Type B pancreatic cell (in vitro differentiated cells): Measurements from ENCODE around the gene MYCBP2. TPM values are rescaled to one million over a fixed set of nuclear protein-coding genes. Genes with fewer than 3 reads are reported as not detected.

Source experiments
- DNase-seq: peaks from one replicate; pipeline ENCODE4 v3.0.0; 2021; ENCODE audit warnings: mixed read lengths; ENCODE audit not compliant: unreplicated experiment; ENCODE audit errors: extremely low spot score
- H3K27ac Mint-ChIP-seq: 2 replicates; pipeline ENCODE4 v1.8.0; 2021; ENCODE audit warnings: mild to moderate bottlenecking, mixed read lengths
- H3K27me3 Mint-ChIP-seq: 2 replicates; pipeline ENCODE4 v1.8.0; 2021; ENCODE audit warnings: mixed read lengths
- H3K36me3 Mint-ChIP-seq: 2 replicates; pipeline ENCODE4 v1.8.0; 2021; ENCODE audit warnings: mixed read lengths
- H3K4me1 Mint-ChIP-seq: one replicate; pipeline ENCODE4 v1.8.0; 2021; ENCODE audit warnings: mixed read lengths; ENCODE audit not compliant: unreplicated experiment
- H3K4me3 Mint-ChIP-seq: 2 replicates; pipeline ENCODE4 v1.8.0; 2021; ENCODE audit warnings: mild to moderate bottlenecking, mixed read lengths
- H3K9me3 Mint-ChIP-seq: 2 replicates; pipeline ENCODE4 v1.8.0; 2021; ENCODE audit warnings: mixed read lengths
- total RNA-seq: library from RNA; stranded (reverse); gene quantifications from 2 replicates; pipeline ENCODE4 v1.2.1, GENCODE V29; 2021; ENCODE audit warnings: low replicate concordance
- TF ChIP-seq, protein P1 (sequence below): fragments of 200-600 bp; sonication (generic); conservative IDR thresholded peaks from 2 replicates; pipeline ENCODE4 v1.5.0; 2021; ENCODE audit warnings: antibody characterized with exemption, mild to moderate bottlenecking

MYCBP2 gene
- total RNA-seq, 1 donor from 2014 or later, result 71.7 TPM

DNA sequence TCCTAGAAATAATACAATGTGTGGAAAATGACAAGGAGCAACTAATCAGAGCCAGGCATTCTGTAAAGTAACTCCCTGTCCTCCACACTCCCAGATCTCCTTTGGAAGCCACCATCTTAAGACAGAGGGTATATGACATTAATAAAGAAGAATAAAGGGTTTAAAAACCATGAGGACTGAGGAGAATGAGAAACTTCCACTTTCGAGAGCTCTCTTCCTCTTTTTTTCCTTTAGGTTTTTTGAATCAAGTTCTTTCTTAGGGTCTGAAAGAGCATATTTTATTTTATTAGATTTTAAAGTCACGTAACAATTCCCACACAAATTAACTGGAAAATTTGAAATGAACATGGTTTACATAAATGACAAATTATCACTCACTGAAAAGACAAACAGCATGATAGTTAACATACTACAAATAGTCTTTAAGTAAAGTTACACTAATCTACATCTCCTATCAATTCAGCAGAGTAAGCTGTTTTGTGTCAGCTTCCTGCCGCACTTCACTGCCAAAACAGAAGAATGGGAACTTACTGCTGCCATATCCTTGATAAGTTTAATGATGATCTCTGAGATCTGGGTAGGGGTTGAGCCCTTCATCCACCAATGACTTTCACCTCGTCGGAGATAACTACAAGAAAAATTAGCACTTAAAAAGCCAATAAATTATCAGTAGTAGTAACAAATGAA lies 261.3 kb downstream of the MYCBP2 start:
- no peaks in the 10 kb centered on the region for H3K27me3 Mint-ChIP-seq
- TF ChIP-seq, protein P1, sequence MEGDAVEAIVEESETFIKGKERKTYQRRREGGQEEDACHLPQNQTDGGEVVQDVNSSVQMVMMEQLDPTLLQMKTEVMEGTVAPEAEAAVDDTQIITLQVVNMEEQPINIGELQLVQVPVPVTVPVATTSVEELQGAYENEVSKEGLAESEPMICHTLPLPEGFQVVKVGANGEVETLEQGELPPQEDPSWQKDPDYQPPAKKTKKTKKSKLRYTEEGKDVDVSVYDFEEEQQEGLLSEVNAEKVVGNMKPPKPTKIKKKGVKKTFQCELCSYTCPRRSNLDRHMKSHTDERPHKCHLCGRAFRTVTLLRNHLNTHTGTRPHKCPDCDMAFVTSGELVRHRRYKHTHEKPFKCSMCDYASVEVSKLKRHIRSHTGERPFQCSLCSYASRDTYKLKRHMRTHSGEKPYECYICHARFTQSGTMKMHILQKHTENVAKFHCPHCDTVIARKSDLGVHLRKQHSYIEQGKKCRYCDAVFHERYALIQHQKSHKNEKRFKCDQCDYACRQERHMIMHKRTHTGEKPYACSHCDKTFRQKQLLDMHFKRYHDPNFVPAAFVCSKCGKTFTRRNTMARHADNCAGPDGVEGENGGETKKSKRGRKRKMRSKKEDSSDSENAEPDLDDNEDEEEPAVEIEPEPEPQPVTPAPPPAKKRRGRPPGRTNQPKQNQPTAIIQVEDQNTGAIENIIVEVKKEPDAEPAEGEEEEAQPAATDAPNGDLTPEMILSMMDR, result no peak
- H3K9me3 Mint-ChIP-seq, result no peaks in the 10 kb centered on the region
- DNase-seq, result no peak
- no peaks in the 10 kb centered on the region for H3K4me1 Mint-ChIP-seq
- H3K36me3 Mint-ChIP-seq, result peaks cover 17% of the 10 kb centered on the region
- no peak overlapping the region for H3K27ac Mint-ChIP-seq
- H3K4me3 Mint-ChIP-seq, result no peak overlapping the region

DNA sequence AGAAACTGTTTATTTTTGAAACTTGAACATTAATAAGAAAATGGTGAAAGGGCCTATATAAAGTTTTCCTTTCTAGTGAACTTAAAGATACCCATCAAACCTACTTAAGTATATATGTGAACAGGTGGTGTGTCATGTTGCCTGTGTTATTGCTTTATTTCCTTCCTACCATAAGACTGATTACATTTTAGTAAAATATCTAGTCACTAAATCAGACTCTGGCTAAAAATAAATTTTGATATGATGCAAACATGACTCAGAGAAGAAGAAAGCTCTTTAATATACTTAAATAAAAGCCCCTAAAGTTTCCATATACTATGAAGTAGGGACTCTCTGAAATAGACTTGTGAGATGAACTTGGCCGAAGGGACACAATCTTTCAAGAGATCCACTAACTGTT lies 264.8 kb downstream of the MYCBP2 start:
- H3K27me3 Mint-ChIP-seq, result no peaks in the 10 kb centered on the region
- H3K9me3 Mint-ChIP-seq, result no peaks in the 10 kb centered on the region
- H3K4me3 Mint-ChIP-seq, result no peak overlapping the region
- TF ChIP-seq, protein P1, result no peak
- no peaks in the 10 kb centered on the region for H3K4me1 Mint-ChIP-seq
- H3K27ac Mint-ChIP-seq, result no peak overlapping the region
- H3K36me3 Mint-ChIP-seq, result peaks cover 17% of the 10 kb centered on the region
- no peak for DNase-seq

GRCh38 chr13:77061362-77061761 lies 265.5 kb downstream of the MYCBP2 start:
- no peak overlapping the region for H3K27ac Mint-ChIP-seq

GRCh38 chr13:77056886-77057285 lies 270.0 kb downstream of the MYCBP2 start:
- TF ChIP-seq, protein P1, result no peak
- Mint-ChIP-seq H3K27ac (no peak overlapping the region), H3K4me1 (no peaks in the 10 kb centered on the region), H3K27me3 (no peaks in the 10 kb centered on the region), H3K36me3 (peaks cover 25% of the 10 kb centered on the region), H3K4me3 (no peak overlapping the region), H3K9me3 (no peaks in the 10 kb centered on the region)
- no peak for DNase-seq

More at GRCh38 chr13:77061362-77061761, 265.5 kb downstream of the MYCBP2 start:
- Mint-ChIP-seq H3K9me3 (no peaks in the 10 kb centered on the region), H3K4me3 (no peak overlapping the region), H3K36me3 (peaks cover 21% of the 10 kb centered on the region), H3K27me3 (no peaks in the 10 kb centered on the region), H3K4me1 (no peaks in the 10 kb centered on the region)
- no peak for DNase-seq
- TF ChIP-seq, protein P1, result no peak

- H3K27me3 Mint-ChIP-seq, result no peaks in the 10 kb centered on the region
- DNase-seq, result no peak
These were observed 270.5 kb downstream of the MYCBP2 start for GRCh38 chr13:77056382-77056781.

More at GRCh38 chr13:77056382-77056781, 270.5 kb downstream of the MYCBP2 start:
- no peaks in the 10 kb centered on the region for H3K4me1 Mint-ChIP-seq
- H3K9me3 Mint-ChIP-seq, result no peaks in the 10 kb centered on the region
- peaks cover 28% of the 10 kb centered on the region for H3K36me3 Mint-ChIP-seq
- no peak overlapping the region for H3K4me3 Mint-ChIP-seq
- no peak overlapping the region for H3K27ac Mint-ChIP-seq
- TF ChIP-seq, protein P1, result no peak
